GM15510 (cell line): Measurements from ENCODE around the gene OSER1.

Source experiments
- POLR2A ChIP-seq: IDR thresholded peaks from 3 replicates; pipeline ENCODE4 v1.6.1; 2011; ENCODE audit warnings: borderline replicate concordance; ENCODE audit not compliant: insufficient read length; ENCODE audit errors: extremely low read depth

OSER1 gene

DNA sequence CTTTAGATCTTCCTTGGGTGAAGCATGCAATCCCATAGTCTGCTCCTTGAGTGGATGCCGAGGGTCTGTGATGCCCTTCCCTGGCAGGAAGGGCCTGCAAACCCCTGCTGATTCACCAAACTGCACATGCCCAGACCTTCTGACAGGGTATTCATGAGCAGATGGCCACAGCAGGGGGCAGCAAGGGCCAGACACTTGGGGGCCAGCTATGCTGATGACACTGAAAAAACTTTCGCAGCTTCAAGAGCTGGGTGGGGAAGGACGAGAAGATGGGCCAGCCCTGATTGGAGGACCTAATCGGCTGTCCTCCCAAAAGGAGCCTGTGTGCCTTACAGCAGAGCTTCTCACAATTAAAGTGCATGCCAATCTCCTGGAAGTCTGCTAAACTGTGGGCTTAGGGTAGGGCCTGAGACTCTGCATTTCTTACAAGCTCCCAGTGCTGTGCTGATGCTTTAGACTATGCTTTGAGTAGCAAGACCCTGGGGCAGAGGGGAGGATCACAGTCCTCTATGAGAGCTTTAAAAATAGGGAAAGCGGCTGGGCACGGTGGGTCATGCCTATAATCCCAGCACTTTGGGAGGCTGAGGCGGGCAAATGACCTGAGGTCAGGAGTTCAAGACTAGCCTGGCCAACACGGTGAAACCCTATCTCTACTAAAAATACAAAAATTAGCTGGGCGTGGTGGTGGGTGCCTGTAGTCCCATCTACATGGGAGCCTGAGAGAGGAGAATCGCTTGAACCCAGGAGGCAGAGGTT is 21.3 kb upstream of the OSER1 start:
- no peak for TF ChIP-seq POLR2A

DNA sequence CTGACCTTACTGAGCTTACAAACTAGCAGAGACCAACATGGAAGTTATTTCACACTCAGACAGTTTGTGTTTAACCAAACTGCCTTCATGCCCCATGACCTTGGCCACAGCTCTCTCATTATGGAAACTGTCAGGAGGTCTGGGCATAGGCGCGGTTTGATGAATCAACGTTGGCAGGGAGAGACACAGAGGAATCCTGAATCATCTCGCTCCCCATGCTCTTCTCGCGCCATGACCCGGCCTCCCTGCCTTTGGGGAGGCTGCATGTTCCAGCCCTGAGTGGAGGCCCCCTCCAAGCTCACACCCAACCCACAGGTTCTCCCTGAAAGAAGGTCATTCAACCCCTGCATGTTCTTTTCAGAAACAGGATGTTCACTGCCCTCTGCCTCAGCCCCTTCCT is 20.6 kb upstream of the OSER1 start:
- TF ChIP-seq POLR2A, result no peak

DNA sequence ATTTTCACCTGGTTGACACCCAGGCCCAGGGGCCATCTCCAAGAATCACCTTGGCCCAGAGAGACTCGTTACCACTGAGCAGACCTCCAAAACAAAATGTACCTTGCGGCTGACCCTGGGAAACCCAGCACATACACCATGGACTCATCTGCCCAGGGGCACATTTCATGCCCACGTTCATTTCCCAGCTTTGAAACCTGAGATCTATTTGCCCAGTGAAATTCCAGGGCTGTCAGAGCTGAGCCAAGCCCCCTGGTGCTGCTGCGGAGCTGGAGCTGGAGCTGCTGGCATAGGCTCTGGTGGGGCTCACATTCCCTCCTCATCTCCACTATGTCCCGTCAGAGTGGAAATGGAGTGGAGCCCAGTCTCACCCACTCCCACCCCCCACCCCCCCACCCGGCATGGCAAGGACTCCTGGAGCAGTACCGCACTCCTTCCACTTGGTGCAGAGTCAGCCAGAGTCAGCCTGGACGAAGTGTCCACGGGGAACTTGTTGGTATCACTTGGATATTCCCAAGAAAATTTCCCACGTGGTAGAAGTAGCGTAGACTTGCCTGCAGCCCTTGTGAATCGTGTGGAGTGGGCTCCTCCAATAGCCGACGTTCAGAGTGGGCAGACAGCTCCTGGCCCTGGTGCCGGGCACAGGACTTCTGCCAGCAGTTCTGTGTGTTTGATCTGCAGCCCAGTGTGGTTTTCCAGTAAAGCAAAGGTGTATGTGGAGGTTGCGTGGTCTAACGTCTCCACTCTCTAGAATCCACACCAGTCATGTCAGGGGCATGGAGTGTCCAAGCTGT is 18.1 kb upstream of the OSER1 start:
- TF ChIP-seq POLR2A, result no peak

DNA sequence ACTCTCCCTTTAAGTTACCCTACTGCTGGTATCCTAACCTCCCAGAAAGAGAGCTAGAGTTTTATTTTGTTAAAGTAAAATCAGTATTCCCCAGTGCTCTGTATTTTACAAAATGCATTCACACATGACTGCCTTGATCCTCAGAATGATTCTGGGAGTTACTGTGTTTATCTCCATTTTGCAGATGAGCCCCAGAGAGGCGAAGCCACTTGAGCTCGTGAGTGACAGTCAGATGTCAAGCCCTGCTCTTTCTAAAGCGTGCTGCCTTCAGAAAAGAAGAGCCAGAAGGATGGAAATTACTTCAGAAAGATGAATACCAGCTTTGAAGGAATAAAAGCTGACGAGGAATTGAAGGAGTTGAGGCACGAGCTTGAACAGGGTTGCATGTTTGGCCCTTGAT is 14.1 kb upstream of the OSER1 start:
- no peak for TF ChIP-seq POLR2A

DNA sequence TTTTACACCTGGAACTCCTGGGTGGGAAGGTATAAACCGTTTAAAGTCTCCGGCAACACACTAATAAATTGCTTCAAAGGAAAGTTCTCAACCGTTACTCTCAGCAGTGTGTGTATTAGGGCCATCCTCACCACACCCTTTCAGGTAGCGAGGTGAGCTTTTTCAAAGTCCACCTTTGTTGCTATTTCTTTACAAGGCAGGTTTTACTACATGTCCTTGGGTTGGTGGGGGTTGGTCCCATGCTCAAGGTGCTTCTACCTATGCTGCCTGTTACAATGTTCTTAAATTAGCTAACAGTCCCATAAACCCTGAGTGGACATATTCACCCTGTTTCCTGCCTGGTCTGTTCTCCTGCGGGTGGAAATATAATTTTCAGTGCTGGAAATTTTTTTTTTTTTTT is 13.2 kb upstream of the OSER1 start:
- no peak for TF ChIP-seq POLR2A

DNA sequence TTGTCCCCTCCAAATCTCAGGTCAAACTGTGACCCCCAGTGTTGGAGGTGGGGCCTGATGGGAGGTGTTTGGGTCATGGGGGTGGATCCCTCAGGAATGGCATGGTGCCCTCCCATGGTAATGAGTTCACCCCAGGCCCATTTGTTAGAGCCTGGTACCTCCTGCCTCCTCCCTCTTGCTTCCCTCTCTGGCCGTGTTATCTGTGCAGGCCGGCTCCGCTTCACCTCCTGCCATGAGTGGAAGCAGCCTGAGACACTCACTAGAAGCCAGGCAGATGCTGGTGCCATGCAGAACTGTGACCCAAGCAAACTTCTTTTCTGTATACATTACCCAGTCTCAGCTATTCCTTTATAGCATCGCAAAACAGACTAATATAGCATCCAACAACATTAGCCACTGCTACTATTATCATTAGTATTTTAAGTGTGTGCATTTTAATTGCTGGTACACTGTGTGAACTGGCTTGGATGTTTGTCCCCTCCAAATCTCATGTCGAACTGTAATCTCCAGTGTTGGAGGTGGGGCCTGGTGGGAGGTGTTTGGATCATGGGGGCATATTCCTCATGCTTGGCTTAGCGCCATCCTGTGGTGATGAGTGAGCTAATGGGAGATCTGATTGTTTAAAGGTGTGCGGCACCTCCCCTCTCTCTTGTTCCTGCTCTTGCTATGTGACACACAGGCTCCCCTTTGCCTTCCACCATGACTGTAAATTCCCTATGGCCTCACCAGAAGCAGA is 12.2 kb upstream of the OSER1 start:
- TF ChIP-seq POLR2A, result no peak

DNA sequence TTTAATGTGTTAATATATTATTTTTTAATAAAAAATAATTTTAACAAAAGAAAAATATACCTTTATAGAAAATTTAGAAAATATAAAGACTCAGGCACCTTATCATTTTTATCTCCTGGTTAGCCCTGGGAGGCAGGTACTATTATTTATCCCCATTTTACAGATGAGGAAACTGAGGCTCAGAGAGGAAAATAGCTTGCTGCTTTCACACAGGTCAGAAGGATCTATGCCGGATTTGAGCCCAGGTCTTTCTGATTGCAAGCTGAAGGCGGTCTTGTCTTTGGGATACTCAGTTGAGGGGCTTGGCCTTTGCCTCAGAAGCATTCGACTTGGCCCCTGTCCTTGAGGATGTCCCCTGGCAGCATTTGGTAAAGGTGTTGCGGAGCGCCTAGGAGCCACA is 11.5 kb upstream of the OSER1 start:
- TF ChIP-seq POLR2A, result no peak

DNA sequence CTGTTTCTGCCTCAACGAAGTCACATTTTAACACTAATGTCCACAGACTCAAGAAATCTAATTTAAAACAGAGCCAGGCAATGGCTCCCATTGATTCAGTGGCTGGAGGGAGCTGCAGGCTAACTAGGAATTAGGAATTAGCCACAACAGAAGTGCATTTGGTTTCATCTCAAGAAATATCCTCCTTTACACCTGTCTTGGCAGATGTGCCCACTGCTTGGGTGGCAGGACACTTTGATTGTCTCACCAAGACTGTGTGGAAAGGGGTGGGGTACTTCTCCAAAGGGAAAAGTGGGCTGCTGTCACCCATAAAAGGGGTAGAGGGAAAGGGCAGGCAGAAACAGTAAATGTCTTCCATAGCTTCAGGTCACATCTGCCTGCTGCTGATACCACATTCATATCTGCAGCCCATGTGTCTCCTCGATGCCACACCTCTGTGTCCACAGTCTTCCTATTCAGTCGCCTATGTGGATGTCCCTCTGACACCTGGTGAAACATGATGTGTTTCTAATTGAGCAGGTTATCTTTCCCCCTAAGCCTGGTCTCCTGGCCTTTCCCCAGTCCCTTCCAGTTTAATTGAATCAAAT is 10.9 kb upstream of the OSER1 start:
- TF ChIP-seq POLR2A, result no peak

DNA sequence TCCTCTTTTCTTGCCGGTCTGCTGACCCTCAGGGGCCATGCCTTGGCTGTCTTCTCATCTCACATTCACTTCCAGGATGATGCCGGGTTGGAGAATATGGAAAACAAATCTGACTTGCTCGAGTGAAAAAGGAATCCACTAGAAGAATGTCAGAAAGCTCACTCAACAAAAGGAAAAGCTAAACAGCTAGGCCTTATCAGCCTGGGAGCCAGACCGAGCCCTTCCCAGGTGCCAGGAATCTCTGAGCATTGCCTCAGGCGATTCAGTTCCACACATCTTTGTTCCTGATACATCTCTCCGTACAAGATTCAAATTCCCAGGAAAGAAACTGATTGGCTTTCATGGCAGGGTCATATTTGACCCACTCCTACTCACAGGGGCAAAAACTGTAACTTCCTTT is 9.2 kb upstream of the OSER1 start:
- TF ChIP-seq POLR2A, result no peak

DNA sequence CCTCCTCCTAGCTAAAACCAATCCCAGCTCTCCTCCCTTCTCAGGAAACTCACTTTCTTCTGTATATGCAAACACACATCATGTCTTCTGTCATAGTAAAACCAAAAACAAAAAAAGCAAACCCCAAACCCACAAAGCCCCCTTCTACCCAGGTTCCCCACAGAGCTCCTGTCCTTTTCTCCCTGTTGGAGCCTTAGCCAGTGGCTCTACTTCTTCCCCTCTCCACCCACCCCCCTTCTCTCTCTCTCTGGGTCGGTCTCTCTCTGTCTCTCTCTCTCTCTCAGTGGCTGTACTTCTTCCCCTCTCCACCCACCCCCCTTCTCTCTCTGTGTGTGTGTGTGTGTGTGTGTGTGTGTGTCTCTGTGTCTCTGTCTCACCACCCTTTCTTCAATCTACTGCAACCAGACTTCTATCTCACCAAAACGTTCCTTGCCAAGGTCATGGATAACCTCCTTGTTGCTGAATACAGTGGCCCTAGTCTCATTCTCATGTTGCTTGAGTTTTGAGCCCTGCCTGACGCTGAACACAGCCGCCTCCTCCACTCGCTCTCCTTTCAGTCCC is 8.7 kb upstream of the OSER1 start:
- TF ChIP-seq POLR2A, result no peak

DNA sequence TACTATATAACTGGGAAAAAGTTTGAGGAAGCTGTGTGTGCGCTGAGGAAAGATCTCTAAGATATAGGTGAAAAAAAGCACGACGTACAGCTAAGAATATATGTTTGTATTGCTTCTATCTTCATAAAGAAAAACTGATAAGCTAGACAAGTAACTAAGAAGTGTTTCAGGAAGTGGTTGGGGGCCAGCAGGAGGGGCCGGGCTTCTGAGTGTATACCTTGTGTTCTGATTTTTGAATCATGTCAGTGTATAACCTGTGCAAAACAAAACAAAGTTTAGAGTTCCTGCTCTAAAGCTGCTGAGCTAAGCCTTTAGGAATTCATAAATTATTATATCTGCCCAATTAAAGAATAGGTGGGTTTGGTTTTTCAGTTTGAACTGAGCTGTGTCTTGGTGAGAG is 7.9 kb upstream of the OSER1 start:
- TF ChIP-seq POLR2A, result no peak

DNA sequence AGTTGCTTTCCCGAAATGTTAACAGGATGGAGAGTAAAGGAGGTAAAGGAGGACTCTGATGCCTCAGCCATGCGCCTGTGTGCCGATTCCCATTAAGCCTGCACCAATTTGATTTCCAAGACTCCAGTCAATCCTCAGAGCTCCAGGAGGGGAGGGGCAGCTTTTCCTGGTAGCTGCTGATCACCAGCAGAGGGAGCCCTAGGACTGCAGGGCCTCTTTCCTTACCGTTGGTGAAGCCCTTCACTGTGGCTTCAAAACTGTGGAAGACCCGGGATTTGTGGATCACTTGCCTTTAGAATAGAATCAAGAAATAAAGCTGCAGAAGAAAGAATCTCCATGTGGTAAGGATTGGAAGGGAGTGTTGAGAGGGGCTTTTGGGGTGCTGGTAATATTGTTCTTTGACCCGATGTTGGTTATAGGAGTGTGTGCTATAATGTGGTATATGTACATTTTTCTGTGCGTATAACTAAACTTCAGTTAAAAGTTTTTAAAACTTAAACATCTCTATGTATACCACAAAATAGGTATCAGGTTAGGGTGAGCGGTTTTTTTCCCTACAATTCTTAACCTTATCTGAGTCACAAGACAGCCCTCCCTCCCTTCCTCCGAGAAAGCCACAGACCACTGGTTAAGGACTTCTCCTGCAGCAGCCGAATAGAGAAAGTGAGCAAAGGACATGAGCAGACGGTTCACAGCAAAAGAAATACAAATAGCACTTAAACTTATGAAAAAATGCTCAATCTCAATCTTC is 6.9 kb upstream of the OSER1 start:
- no peak for TF ChIP-seq POLR2A

DNA sequence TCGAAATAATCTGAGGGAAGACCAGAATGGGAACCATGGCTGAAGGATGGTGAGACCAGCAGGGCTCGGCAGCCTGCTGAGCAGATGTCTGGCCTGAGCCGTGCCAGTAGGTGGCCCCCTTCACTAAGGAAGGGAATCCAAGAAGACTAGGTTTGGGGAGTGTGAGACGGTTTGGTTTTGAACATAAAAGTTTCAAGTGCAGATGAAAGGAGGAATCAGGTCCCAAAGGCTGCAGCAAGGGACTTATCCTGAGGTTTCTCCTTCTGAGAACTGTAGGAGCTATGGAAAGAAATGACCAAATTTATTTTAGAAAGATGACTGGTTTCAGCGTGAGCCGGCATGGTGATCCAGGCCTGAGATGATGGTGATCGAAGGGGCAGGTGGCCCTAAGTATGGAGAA is 4.6 kb upstream of the OSER1 start:
- TF ChIP-seq POLR2A, result no peak

DNA sequence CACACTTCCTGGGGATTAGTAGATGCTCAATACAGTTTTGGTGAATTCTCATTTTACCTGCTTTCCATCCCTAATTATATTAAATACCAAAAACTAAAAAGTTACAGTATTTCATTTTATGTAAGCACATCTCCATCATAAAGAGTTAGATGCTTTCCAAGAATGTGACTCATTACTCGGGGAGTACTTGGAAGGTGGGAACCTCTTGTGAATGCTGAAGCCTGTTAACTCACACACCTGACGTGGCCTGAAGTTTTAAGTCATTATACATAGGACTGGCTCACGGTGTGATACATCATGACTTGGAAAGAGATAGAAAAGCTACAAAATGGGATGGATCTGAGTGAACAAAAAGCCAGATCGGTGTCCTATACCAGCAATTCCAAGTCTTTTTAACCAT is 2.2 kb upstream of the OSER1 start:
- no peak for TF ChIP-seq POLR2A

DNA sequence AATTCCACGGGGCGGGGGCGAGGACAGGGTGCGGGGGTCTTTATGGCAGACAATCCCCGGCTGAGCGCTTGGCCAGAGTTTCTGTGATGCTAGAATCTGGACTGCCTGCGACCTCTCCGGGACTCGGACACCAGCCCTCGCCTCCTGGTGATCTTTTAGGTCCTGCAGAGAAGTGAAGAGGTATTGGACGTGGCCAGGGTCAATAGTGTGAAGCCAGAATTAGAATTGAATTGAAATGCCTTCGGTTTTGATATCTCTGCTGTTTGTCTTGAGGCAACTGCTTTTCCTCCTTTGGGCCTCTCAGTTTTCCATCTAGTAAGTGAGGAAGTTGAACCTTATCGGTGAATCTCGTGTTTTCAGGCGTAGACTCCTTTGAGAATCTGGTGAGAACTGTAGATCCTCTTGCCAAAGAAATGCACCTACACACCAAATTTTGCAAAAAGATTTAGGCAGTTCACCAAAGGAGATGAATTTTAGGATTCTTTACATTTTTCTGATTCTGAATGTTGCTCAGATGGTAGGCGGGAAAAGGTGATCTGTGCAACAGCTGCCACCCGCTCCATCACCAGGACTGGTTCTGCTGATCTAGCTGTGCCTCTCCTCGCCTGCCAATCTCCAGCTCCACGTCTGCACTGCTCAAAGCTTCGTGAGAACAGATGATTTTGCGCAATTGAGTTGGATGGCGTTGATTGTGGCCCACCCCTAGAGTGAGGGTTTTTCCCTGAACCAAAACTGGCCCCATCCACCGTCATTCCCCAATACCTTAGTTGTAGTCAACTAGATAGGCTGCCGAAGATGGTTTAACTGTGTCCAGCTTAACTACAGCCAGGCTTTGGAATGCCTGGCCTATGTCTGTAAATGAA is 837 bp upstream of the OSER1 start:
- no peak for TF ChIP-seq POLR2A
